ENCODE results near the gene PAGE2.
"Not testable (repeated sequence)": the region's sequence is repeated elsewhere in the genome, so short reads cannot be mapped to it uniquely, and the experiment has no call there.

DNA sequence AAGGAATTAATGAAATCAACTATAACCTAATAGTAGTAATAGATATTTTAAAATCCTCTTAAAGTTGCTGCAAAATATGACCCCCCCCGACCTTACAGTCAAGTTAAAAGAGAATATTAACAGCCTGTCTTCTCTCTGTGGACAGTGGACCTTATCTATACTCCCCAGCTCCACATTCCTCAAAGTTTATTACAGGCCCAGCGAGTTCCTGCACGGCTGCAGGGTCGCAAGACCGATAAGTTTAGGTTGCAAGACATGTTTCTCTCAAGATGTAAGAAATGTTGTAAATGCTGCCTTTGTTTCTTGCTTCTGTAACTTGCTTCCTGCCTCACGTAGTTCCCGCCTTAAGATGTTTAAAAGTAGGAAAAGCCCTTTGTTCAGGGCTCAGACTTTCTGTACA, 27.8 kb downstream of the PAGE2 start:
- not testable (repeated sequence) for TF ChIP-seq CTCF, POLR2A (IDR thresholded peaks at IDR 0.05)
